Panc1 (cell line): Measurements from ENCODE around the gene SMCO3. TPM values are rescaled to one million over a fixed set of nuclear protein-coding genes. Genes with fewer than 3 reads are reported as not detected.

Source experiments
- ATAC-seq: fragments of 200-7000 bp; cut with Tn5 transposase; 2 replicates; pipeline ENCODE4 v1.9.1; 2020; ENCODE audit warnings: mild to moderate bottlenecking, moderate library complexity
- BruUV-seq: library from RNA; stranded (reverse); fragments of 400-500 nt; replicated peaks from 2 replicates; lab custom pipeline; 2021; lab: Mats Ljungman, UMichigan
- CTCF ChIA-PET: fragments of 300-600 bp; sonication (Branson Sonifier 250); formaldehyde crosslinking; loops from one replicate; lab custom pipeline; 2022; ENCODE audit warnings: antibody characterized with exemption; lab: Charles Lee
- POLR2A ChIA-PET: fragments of 300-600 bp; sonication (Branson Sonifier 250); formaldehyde crosslinking; loops from one replicate; lab custom pipeline; 2022; ENCODE audit warnings: antibody characterized with exemption; lab: Charles Lee
- DNase-seq: peaks from one replicate; pipeline ENCODE4 v3.0.0-alpha.2; 2010; ENCODE audit warnings: low read depth, low spot score
- H3K27ac ChIP-seq: 2 replicates; pipeline ENCODE4 v1.5.1; 2011; ENCODE audit warnings: mild to moderate bottlenecking, low read length, inconsistent platforms
- H3K27me3 ChIP-seq: fragments of 200-500 bp; sonication (Bioruptor generic); 2 replicates; pipeline ENCODE4 v1.6.0; 2014; ENCODE audit warnings: low read length, inconsistent platforms; ENCODE audit not compliant: control insufficient read depth, insufficient read depth
- H3K36me3 ChIP-seq: fragments of 200-500 bp; sonication (Bioruptor generic); 2 replicates; pipeline ENCODE4 v1.5.1; 2014; ENCODE audit warnings: inconsistent platforms, mild to moderate bottlenecking, low read length, moderate library complexity; ENCODE audit not compliant: control insufficient read depth, insufficient read depth
- H3K4me1 ChIP-seq: 2 replicates; pipeline ENCODE4 v1.5.1; 2011; ENCODE audit warnings: inconsistent platforms, mild to moderate bottlenecking, low read length, moderate library complexity; ENCODE audit not compliant: control insufficient read depth, insufficient read depth
- H3K4me3 ChIP-seq, 2 experiments: 2 replicates each; pipeline ENCODE4 v1.5.1; 2011 to 2012; ENCODE audit warnings: low read depth in 2 of 2, low read length in 2 of 2, mild to moderate bottlenecking in 2 of 2, inconsistent platforms in 1 of 2, moderate library complexity in 1 of 2
- H3K9me3 ChIP-seq: fragments of 200-500 bp; sonication (Bioruptor generic); 2 replicates; pipeline ENCODE4 v1.5.1; 2014; ENCODE audit warnings: low read depth, mild to moderate bottlenecking, inconsistent platforms, low read length, moderate library complexity; ENCODE audit not compliant: control insufficient read depth, insufficient read depth
- CTCF ChIP-seq: fragments of 450-650 bp; IDR thresholded peaks from 2 replicates; pipeline ENCODE4 v1.5.1; 2017; ENCODE audit warnings: mild to moderate bottlenecking
- POLR2AphosphoS5 ChIP-seq: IDR thresholded peaks from 2 replicates; pipeline ENCODE4 v1.6.1; 2012; ENCODE audit warnings: mild to moderate bottlenecking, low read depth, low read length, moderate library complexity
- REST ChIP-seq, 2 experiments: IDR thresholded peaks; 2 replicates each; pipeline ENCODE4 v1.6.1; 2011 to 2012; ENCODE audit warnings: low read depth in 2 of 2, control low read depth in 1 of 2, low read length in 1 of 2, mild to moderate bottlenecking in 1 of 2, moderate library complexity in 1 of 2; ENCODE audit not compliant: insufficient read depth in 1 of 2
- SIN3A ChIP-seq: IDR thresholded peaks from 2 replicates; pipeline ENCODE4 v1.6.1; 2012; ENCODE audit warnings: low read depth, mild to moderate bottlenecking, low read length, moderate library complexity, borderline replicate concordance; ENCODE audit not compliant: insufficient read depth
- TCF7L2 ChIP-seq: IDR thresholded peaks from 2 replicates; pipeline ENCODE4 v1.6.1; 2011; ENCODE audit warnings: mild to moderate bottlenecking, low read depth, low read length, inconsistent platforms
- in situ Hi-C: cut with HindIII; loops from 2 replicates; pipeline ENCODE4 v1.10.0; 2016; ENCODE audit warnings: low sequenced_read_pairs, low pct_unique_long_range_greater_than_20kb
- intact Hi-C: fragments of 100-400 bp; cut with micrococcal nuclease; formaldehyde crosslinking; loops from one replicate; pipeline ENCODE4 v1.10.0; 2022; ENCODE audit not compliant: unreplicated experiment
- total RNA-seq: library from RNA; stranded (reverse); gene quantifications from one replicate; pipeline ENCODE4 v1.2.1, GENCODE V29; 2021; ENCODE audit not compliant: unreplicated experiment

Gene SMCO3
- total RNA-seq, 1 experiment from 2014 or later, result not detected

GRCh38 chr12:14846042-14846587 is 32.1 kb upstream of the SMCO3 start:
- POLR2A ChIA-PET, result interaction anchor here (0.5 kb wide), 1 partner anchor 70 kb away, joined by 4 read pairs; no protein-coding TSS in a partner anchor
- ATAC-seq, result no peak
- TF ChIP-seq TCF7L2 (no peak), CTCF (no peak), SIN3A (no peak), POLR2AphosphoS5 (no peak), REST (IDR thresholded peaks at IDR 0.05; ENCODE audit: insufficient read depth in 1 of 2, low read depth in 2 of 2, low read length in 1 of 2) (no peak)
- no peaks in the 10 kb centered on the region for H3K4me1 ChIP-seq
- H3K9me3 ChIP-seq, result no peaks in the 10 kb centered on the region
- intact Hi-C loops, result loop anchor here (10.0 kb wide), 1 partner anchor 379 kb away; the partner anchor contains the start of gene RERG
- CTCF ChIA-PET, result interaction anchor here (0.6 kb wide), 1 partner anchor 137 kb away, joined by 3 read pairs; no protein-coding TSS in a partner anchor
- H3K27me3 ChIP-seq, result no peaks in the 10 kb centered on the region
- H3K4me3 ChIP-seq, result no peak overlapping the region
- in situ Hi-C loops, result no loop called here
- H3K36me3 ChIP-seq, result no peaks in the 10 kb centered on the region
- no peak for DNase-seq
- no peak overlapping the region for H3K27ac ChIP-seq
- no TSS peak for BruUV-seq

- ChIA-PET CTCF (interaction anchor here (0.6 kb wide), 1 partner anchor 138 kb away, joined by 3 read pairs; no protein-coding TSS in a partner anchor), POLR2A (no interaction called here)
- intact Hi-C loops (loop anchor here (1.0 to 10.0 kb wide), 2 partner anchors 151 to 379 kb away; partner anchors contain the start of gene RERG), in situ Hi-C loops (no loop called here)
- no peak overlapping the region for H3K27ac ChIP-seq
- H3K9me3 ChIP-seq, result no peaks in the 10 kb centered on the region
- no peak overlapping the region for H3K4me3 ChIP-seq
- H3K4me1 ChIP-seq, result no peaks in the 10 kb centered on the region
- no TSS peak for BruUV-seq
- no peaks in the 10 kb centered on the region for H3K27me3 ChIP-seq
- no peaks in the 10 kb centered on the region for H3K36me3 ChIP-seq
- TF ChIP-seq CTCF (peak; percentile 64), POLR2AphosphoS5 (no peak)
- ATAC-seq, result 0 out of 2 replicates have a peak, but pooled peaks have one; percentile 60
- no peak for DNase-seq
Measured at GRCh38 chr12:14845350-14845750, 31.4 kb upstream of the SMCO3 start.
